GM18499 (cell line): ENCODE measurements around the gene LCE1E.

Experiments used
- ATAC-seq: cut with Tn5 transposase; IDR thresholded peaks from one replicate; pipeline ENCODE4 v1.9.1; 2021; ENCODE audit warnings: moderate number of reproducible peaks; ENCODE audit not compliant: insufficient read depth, unreplicated experiment

The LCE1E gene, protein sequence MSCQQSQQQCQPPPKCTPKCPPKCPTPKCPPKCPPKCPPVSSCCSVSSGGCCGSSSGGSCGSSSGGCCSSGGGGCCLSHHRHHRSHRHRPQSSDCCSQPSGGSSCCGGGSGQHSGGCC

DNA sequence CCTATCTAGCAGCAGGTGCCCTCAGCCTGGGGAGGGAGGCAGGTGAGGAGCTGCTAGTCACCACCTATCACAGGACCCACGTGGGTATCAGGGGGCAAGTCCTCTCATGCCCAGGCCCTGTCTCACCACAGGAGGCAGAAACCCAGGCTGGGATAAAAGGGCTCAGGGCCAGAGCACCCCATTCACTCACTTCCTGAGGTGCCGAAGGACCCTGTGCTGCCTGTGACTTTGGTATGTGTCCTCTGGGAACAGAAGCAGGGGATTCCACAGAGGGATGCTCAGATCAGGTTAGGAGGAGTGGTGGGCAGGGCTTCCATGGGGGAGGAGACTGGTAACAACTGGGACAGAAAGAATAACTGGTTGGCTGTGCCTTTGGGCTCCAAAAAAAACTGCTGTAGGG is at the start of gene LCE1E:
Gene LCE1E (plus strand): TSS at position 181 of the 400 bp plus-strand sequence. CDS start 1,043 bp downstream, outside the sequence.
- no peak for ATAC-seq

DNA sequence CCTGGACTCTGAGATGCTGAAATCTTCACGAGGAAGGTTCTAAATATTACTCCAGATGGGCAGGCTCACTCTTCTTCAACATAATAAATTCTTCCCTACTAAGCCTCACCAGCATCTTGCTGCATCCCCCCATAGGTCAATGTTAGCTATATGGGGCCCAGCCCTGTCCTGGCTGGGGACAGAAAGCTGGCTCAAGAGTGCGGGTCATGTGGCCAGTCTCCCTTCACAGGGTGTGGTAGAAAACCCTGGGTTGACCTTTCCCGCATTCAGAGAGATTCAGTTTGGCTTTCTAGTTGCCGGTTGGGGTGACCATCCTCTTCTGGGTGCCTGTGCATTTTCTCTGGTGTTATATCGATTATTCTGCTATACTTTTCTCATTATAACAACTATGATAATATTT is 48.1 kb upstream of the LCE1E start:
- ATAC-seq: no peak

DNA sequence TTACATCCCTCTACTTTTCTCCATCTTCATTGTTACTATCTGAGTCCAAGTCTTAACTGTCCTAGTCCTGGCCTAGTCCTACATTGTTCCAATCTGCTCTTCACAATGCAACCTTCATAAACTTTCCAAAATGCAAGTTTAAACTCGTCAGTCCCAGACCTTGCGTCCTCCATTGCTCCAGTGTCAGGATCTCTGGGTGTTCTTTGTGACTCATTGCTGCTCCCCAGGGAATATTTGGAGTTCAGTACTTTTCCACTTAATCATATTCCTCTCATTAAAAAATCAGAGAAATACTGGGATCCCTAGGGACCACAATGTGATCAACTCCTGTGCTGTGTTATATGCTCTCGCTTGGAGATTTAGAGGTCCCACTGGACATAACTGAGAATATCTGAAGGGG is 46.2 kb upstream of the LCE1E start:
- ATAC-seq: no peak

GRCh38 chr1:152741656-152742055 is 44.4 kb upstream of the LCE1E start:
- no peak for ATAC-seq

DNA sequence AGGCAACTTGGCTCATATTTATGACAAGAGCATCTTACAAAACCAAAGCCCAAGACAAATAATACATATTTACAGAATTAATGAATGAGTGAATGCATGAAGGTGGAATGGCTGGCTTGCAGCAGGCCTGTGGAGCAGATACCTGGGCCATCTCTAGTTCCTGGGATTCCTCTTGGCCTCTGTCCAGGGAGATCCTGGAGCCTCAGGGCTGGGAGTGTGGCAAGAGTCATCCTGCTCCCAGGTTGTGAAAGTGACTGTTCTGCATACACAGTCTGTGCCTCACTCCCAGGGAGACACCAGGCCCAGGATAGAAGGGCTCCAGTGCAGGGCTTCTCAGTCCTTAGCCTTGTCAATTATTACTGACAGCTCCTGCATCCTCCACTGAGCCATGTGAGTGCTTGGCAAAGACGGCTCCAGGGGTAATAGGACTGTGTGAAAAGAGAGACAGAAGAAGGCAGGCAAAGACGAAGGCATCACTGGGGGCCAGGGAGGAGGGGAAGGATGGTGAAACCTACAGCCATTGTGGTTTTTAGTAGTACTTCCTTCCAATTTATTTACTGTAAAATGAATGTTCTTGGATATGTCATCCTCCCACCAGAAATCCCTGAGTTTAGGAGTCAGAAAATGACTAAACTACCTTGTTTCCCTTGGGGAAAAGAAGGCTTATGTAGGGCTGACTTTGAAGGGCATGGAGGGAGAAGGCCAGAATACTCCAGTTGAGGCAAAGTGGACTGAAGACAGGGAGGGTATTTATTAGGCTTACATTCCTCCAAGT is 42.5 kb upstream of the LCE1E start:
- no peak for ATAC-seq

DNA sequence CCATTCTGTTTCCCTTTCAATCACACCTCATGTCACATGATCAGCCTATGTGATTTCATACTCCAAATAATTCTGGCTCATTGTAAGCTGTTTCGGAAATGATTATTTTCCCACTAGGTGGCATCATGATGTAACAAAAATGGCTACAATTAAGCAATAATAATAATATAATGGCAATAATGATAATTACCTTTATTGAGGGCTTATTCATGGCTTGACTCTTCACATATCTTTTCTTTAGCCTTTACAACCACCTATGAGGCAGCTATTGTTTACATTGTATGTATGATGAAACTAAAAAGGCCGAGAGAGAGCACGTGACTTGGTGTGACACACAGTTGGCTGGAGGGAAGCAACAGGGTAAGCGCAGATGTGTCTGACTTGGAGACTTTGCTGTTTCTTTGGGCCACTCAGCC is 40.8 kb upstream of the LCE1E start:
- ATAC-seq: no peak

DNA sequence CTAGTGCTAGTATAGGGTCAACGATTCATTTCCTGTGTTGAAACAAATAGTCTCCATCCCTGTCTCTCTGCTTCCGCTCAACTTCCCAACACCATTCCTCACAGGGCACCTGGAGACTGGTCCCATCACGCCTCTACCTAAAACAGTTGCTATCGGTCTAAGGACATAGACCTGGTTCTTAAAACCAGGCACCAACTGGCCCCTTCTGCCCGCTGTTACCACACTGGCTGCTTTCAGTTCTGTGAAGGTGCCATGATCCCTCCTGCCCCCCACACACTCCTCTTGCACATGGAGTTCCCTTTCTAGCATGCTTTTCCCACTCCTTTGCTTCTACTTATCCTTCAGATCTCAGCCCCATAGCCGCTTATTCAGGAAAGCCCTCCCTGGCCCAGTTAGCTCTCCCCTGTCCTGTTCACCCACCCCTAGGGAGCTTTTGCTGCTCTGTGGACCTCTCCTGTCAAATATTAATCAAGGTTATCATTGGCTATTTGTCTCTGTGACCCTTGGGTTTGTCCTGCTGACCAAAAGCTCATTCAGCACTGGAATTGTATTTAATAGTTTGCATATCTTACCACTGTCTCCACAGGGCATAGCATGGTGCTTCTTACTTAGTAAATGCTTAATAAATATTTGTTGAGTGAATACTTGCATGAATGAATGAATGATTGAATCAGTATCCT is 40.2 kb upstream of the LCE1E start:
- no peak for ATAC-seq

GRCh38 chr1:152747831-152748230 is 38.2 kb upstream of the LCE1E start:
- ATAC-seq: no peak

- no peak for ATAC-seq
Measured at GRCh38 chr1:152752225-152752624, 33.8 kb upstream of the LCE1E start.

GRCh38 chr1:152753586-152753985 is 32.5 kb upstream of the LCE1E start:
- no peak for ATAC-seq

GRCh38 chr1:152756872-152757271 is 29.2 kb upstream of the LCE1E start:
- no peak for ATAC-seq

DNA sequence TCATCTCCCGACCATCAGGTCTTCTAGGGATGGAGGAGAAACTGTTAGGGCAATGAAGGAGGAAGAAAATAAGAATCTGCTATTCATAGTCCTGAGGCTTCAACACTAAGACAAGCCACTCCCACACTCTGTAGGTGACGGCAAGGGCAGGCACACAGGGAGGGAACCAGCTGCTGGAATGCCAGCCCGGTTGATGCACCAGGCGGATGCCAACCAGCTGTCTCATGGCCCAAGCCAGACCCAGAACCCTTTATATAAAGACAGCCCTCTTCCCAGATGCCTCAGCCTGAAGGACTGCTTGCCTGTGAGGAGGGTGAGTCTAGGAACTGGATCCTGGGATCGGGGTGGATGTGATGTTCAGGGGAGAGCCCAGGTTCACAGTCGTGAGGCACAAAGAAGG is 28.3 kb upstream of the LCE1E start, which contains the start of gene KPRP:
Gene KPRP (plus strand): TSS at position 279 of the 400 bp plus-strand sequence. CDS start 1,564 bp downstream, outside the sequence.
- no peak for ATAC-seq

GRCh38 chr1:152758636-152759035 is 27.4 kb upstream of the LCE1E start:
- no peak for ATAC-seq

DNA sequence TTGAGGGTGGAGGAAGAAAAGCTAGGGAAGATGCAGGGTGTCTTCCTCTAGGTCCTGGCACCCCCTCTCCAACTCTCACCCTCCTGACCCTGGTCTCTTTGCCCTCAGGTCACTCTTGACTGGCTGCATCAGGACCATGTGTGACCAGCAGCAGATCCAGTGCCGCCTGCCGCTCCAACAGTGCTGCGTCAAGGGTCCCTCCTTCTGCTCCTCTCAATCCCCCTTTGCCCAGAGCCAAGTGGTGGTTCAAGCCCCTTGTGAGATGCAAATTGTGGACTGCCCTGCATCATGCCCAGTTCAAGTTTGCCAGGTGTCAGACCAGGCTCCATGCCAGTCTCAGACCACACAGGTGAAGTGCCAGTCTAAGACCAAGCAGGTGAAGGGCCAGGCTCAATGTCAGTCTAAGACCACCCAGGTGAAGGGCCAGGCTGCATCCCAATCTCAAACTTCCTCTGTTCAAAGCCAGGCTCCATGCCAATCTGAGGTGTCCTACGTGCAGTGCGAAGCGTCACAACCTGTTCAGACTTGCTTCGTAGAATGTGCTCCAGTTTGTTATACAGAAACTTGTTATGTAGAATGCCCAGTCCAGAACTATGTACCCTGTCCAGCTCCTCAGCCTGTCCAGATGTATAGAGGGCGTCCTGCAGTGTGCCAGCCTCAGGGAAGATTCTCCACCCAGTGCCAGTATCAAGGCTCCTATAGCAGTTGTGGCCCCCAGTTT is 26.4 kb upstream of the LCE1E start:
- no peak for ATAC-seq

- ATAC-seq: no peak
Measured at GRCh38 chr1:152760551-152761190, 25.4 kb upstream of the LCE1E start.

DNA sequence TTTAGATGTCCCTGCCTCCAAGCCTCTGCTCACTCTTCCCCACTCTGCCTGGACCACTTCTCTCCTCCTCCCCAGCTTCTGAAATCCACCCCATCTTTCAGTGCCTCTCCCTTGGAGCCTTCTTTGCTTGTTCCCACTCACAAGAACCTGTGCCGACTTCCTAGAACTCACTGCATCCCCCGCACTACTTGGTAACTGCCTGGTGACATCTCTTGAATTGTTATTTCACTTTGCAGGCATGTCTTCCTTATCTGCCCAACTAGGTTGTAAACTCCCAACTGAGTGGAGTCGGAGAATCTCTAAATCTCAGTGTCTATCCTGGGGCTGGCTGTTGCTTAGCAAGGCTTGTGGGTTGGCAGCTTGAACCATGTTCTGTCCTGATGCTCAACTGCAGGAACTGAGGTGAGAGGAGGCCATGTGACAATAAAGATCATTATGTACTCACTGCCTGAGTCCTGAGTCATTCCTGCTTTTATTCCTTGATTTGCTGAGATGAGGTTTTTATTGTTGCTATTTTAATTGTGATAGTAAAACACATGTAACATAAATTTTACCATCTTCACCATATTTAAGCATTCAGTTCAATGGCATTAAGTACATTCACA is 24.3 kb upstream of the LCE1E start:
- ATAC-seq: no peak

GRCh38 chr1:152768847-152769533 is 17.1 kb upstream of the LCE1E start:
- no peak for ATAC-seq

GRCh38 chr1:152770411-152770810 is 15.6 kb upstream of the LCE1E start:
- ATAC-seq: no peak

DNA sequence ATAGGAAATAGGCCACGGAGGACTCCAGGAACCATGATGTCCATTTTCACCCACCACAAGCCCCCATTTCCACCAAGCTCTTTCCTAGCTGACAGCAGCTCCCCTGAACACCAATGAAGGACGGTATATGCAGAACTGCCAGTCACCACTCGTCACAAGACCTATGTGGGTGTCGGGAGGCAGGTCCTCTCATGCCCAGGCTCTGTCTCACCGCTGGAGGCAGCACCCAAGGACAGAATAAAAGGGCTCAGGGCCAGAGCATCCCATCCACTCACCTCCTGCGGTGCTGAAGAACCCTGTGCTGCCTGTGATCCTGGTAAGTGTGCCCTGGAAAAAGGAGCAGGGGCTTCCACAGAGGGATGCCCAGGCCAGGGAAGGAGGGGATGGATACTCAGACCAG is 11.2 kb upstream of the LCE1E start, which contains the start of gene LCE1F:
Gene LCE1F (plus strand): TSS at position 266 of the 400 bp plus-strand sequence. CDS start 1,232 bp downstream, outside the sequence.
- ATAC-seq: no peak
